T follicular helper cell (primary cell): ENCODE data around the gene SLC6A3.

Experiments used
- DNase-seq: peaks from one replicate; pipeline ENCODE4 v3.0.0-alpha.2; 2020; ENCODE audit warnings: low read depth

SLC6A3 gene

GRCh38 chr5:1420211-1421195 lies 24.7 kb downstream of the SLC6A3 start:
- no peak for DNase-seq

DNA sequence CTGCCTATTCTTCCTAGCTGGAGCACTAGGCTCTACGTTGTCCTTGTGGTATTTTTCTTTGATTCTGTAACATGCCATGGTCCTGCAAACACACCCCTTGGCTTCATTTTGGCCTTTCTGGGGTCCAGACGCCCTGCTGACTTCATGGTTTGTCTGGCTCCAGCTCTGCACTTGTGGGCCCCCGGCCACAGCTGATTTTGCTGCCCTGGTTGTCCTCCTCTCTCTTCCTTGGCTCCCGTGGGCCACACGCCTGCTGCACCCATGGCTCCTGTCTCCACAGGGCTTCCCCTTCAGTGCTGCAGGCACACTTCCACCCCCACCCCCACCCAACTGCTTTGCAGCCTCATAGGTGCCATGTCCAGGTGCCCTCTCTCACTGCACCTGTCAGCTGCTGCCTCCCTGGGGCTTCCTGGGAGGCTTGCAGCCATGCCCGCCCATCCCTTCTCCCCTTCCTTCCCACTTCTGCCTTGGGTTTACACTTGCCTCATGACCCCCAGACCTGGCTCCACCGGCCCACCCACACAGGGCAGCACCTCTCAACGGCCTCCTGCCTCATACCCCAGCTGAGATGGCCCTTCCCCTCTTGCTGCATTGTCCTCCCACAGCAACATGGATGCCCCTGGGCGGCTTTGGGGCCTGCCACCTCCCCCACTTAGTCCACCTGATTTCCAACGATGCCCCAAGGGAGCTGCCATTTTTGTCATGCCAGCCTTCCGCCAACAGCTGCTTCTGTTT lies 25.6 kb downstream of the SLC6A3 start:
- no peak for DNase-seq

- DNase-seq = no peak
Measured at GRCh38 chr5:1418921-1419280, 26.3 kb downstream of the SLC6A3 start.

GRCh38 chr5:1418238-1418920 lies 26.9 kb downstream of the SLC6A3 start:
- DNase-seq = no peak

DNA sequence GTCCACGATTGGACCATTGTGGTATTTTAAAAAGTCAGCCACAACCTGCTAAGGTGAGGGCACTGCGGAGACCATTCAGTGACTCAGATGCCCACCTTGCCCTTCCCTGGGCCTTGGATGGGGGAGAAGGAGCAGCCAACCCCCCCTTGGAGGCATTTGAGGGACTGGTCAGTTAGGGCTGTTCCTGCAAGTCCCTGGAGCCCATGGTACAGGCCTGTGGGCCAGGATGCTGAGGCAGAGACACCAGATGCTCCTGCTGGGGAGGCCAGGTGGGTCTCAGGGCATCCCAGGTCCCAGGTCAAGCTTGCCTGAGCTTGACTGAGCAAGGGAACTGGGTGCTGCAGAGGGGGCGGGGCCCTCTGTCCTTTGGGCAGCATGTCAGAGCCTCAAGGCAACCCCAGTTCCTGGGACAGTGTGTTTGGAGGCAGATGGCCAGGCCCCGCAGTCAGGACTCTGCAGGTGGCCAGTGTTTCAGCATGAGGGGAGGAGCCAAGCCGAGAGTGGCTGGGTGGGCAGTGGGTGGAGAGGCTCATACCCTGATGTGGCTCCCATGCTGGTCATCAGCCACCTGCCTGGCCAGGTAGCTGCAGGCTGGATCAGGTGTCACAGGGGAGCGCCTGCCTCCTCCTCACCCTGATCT lies 27.5 kb downstream of the SLC6A3 start:
- DNase-seq = no peak

- no peak for DNase-seq
Measured at GRCh38 chr5:1416856-1417469, 28.3 kb downstream of the SLC6A3 start.

DNA sequence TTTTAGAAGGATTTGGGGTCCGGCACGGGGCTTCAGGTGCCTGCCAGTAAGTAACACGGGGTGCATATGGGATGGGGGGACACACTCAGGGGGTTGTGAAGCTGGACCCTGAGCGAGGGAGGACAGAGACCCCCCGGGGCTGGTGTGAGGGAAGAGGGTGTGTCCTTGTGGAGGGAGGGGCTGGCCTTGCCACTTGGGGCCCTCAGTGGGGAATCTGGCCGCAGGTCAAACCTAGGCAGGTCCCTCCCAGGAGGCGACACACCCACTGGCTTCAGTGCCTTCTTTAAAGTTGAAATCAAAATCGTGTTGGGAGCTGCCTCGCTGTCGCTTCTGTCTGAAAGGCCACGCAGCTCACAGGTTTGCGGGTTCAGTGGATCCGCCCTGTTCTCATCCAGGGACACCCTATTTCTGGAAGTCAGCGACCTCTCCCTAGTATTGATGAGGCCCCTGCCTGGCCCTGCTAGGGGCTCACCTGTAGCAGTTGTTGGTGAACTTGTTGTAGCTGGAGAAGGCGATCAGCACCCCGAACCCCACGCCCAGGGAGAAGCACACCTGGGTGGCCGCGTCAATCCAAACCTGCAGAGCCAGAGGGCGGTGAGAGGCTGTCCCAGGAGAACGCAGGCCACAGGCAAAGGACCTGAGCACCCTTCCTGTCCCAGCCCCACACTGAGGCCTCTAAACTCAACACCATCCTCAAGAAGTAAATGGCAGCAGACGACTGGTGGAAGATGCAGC lies 29.4 kb downstream of the SLC6A3 start:
- DNase-seq = no peak

DNA sequence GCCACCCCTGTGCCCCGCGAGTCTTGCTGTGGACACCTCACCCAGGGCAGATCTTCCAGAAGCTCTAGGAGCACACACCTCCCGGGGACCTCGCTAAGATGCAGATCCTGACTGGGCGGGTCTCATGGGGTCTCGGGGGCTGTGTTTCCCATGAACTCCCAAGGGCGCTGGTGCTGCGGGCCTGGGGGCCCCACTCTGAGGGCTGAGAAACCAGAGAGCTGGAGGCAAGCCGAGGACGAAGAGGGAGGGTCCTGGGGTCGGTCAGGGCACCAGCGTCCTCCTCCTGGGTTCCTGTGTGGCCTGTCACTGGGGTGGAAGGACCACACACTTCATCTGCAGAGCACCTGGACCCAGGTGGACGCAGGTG lies 30.2 kb downstream of the SLC6A3 start:
- DNase-seq = no peak

GRCh38 chr5:1414311-1415058 lies 30.8 kb downstream of the SLC6A3 start:
- DNase-seq = no peak

GRCh38 chr5:1413611-1414241 lies 31.5 kb downstream of the SLC6A3 start:
- DNase-seq = no peak

- no peak for DNase-seq
Measured at GRCh38 chr5:1413211-1413610, 32.0 kb downstream of the SLC6A3 start.

DNA sequence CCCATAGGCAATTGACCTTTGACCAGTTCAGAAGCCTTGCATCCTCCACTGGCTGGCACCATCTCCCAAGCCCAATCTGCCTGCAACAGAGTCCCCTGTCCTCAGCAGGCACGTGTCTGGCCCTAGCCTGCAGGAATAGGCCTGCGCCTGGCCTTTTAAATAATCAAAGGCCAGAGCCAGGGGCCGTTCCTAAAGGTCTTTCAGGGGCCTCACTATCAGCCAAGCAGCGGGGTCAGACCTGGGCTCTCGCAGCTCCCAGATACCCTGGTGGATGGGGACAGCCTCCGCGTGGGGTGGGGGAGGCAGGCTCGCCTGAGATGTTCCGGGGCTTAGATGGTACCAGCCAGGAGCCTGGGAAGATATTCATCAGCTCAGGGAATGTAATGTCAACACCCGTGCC lies 32.6 kb downstream of the SLC6A3 start:
- DNase-seq = no peak

GRCh38 chr5:1412163-1412562 lies 33.1 kb downstream of the SLC6A3 start:
- no peak for DNase-seq

- DNase-seq = no peak
Measured at GRCh38 chr5:1411099-1411498, 34.1 kb downstream of the SLC6A3 start.

DNA sequence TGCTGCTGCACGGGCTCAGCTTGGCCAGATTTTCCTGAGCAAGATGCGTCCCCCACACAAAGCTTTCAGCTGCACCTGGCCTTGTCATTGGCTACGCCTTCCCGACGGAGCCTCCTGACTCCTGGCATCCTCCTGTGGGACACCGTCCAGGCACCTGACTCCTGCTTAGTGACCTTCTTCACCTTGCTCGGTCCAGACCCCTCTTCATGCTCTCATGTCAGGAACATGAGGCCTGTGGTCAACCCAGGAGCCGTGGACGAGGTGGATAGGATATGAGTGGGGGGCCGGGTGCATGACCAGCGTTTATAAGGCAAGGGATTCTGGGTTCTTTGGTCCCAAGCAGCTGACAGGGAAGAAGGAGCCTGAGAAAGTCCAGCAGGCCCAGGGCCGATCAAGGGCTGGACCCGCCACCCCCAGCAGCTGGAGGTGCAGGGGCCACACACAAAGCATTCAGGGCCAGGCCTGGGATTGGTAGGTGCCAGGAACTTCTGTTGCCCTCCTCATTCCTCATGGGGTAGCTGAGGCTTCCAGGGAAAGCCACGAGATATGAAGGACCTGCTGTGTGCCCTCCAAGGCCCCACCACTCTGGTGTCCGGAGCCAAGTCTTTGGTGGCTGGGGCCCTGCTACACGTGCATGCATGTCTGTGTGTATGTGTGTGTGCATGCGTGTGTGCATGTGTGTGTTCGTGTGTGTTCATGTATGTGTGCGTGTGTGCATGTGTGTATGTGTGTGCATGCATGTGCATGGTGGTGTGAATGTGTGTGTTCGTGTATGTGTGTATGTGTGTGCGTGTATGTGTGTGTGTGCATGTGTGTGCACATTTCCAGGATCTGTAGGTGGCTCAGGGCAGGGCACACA lies 34.9 kb downstream of the SLC6A3 start:
- DNase-seq = no peak

- DNase-seq = no peak
Measured at GRCh38 chr5:1409381-1410110, 35.7 kb downstream of the SLC6A3 start.

DNA sequence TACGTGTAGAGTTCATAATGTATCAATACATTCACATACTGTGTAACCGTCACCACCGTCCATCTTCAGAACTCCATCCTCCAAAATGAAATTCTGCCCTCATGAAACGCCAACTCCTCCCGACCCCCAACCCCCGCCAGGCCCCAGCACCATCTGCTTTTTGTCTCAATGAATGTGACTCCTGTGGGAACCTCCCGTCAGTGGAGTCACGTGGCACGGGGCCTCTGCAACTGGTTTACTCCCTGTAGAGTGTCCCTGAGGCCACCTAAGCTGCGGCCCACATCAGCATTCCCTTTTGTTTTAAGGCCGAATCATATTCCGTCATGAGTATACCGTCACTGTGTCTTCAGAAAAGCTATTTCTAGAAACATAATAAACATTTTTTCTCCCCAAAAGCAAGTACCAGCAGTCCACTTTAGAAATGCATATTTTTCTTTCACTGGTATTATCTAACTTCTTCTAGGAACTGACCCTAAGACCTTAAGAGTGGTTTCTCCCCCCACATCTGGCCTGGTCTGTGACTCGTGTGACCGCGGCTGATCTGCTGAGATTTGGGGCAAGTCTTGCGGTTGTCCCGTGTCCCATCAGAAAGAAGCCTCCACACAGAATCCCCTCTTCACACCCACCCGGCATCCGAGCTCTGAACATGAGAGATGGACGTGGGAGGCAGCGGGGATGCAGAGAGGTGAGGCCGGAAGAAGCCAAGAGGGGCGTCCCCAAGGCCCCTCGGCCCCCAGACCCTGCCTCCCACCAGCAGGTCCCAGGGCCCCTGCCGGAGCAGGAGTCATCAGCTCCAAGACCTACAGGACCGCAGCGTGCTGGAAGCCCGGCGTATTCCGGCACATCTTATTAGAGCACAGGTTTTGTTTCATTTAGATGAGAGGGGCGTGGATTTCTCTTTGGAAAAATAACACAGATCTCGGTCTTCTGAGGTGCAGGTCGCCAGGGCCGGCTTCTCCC lies 38.3 kb downstream of the SLC6A3 start:
- DNase-seq = no peak
